Osteocyte (in vitro differentiated cells): ENCODE measurements around the gene NPL. TPM values are rescaled to one million over a fixed set of nuclear protein-coding genes. Genes with fewer than 3 reads are reported as not detected.

Experiments
- DNase-seq: peaks from one replicate; pipeline ENCODE4 v3.0.0; 2021; ENCODE audit warnings: mixed read lengths; ENCODE audit not compliant: unreplicated experiment; ENCODE audit errors: extremely low spot score
- H3K27ac Mint-ChIP-seq: one replicate; pipeline ENCODE4 v1.8.0; 2021; ENCODE audit warnings: mild to moderate bottlenecking, mixed read lengths; ENCODE audit not compliant: unreplicated experiment
- H3K27me3 Mint-ChIP-seq: one replicate; pipeline ENCODE4 v1.8.0; 2021; ENCODE audit warnings: mixed read lengths; ENCODE audit not compliant: unreplicated experiment
- H3K36me3 Mint-ChIP-seq: one replicate; pipeline ENCODE4 v1.8.0; 2021; ENCODE audit warnings: mixed read lengths; ENCODE audit not compliant: unreplicated experiment
- H3K4me1 Mint-ChIP-seq: one replicate; pipeline ENCODE4 v1.8.0; 2021; ENCODE audit warnings: mixed read lengths; ENCODE audit not compliant: unreplicated experiment
- H3K4me3 Mint-ChIP-seq: one replicate; pipeline ENCODE4 v1.8.0; 2021; ENCODE audit warnings: mild to moderate bottlenecking, moderate library complexity, mixed read lengths; ENCODE audit not compliant: unreplicated experiment
- H3K9me3 Mint-ChIP-seq: one replicate; pipeline ENCODE4 v1.8.0; 2021; ENCODE audit warnings: mixed read lengths; ENCODE audit not compliant: unreplicated experiment
- CTCF ChIP-seq: fragments of 200-600 bp; sonication (generic); IDR thresholded peaks from 2 replicates; pipeline ENCODE4 v1.5.0; 2021; ENCODE audit warnings: antibody characterized with exemption, mild to moderate bottlenecking, moderate library complexity
- total RNA-seq: library from RNA; stranded (reverse); gene quantifications from 2 replicates; pipeline ENCODE4 v1.2.1, GENCODE V29; 2021

The NPL gene
- total RNA-seq, 1 donor from 2014 or later: 4.2 TPM

- TF ChIP-seq CTCF: no peak
- no peak overlapping the region for H3K4me3 Mint-ChIP-seq
- H3K27me3 Mint-ChIP-seq: peaks cover 28% of the 10 kb centered on the region
- DNase-seq: no peak
- H3K9me3 Mint-ChIP-seq: no peaks in the 10 kb centered on the region
- H3K4me1 Mint-ChIP-seq: peaks cover 10% of the 10 kb centered on the region
- H3K36me3 Mint-ChIP-seq: no peaks in the 10 kb centered on the region
- H3K27ac Mint-ChIP-seq: no peak overlapping the region
Observed at GRCh38 chr1:182785181-182785580, 4.4 kb upstream of the NPL start.

GRCh38 chr1:182786223-182786994, 3.2 kb upstream of the NPL start:
- peak; percentile 88 for DNase-seq

GRCh38 chr1:182786995-182787324, 2.6 kb upstream of the NPL start:
- Mint-ChIP-seq H3K4me3 (no peak overlapping the region), H3K4me1 (peaks cover 11% of the 10 kb centered on the region), H3K27me3 (peaks cover 37% of the 10 kb centered on the region), H3K36me3 (no peaks in the 10 kb centered on the region), H3K27ac (no peak overlapping the region), H3K9me3 (no peaks in the 10 kb centered on the region)
- no peak for TF ChIP-seq CTCF
- DNase-seq: no peak

More at GRCh38 chr1:182786223-182786994, 3.2 kb upstream of the NPL start:
- Mint-ChIP-seq H3K27ac (no peak overlapping the region), H3K9me3 (no peaks in the 10 kb centered on the region), H3K36me3 (no peaks in the 10 kb centered on the region), H3K4me1 (peaks cover 11% of the 10 kb centered on the region), H3K27me3 (peaks cover 33% of the 10 kb centered on the region), H3K4me3 (no peak overlapping the region)
- peak; percentile 78 for TF ChIP-seq CTCF

- DNase-seq: no peak
- no peak overlapping the region for H3K4me3 Mint-ChIP-seq
- no peak overlapping the region for H3K27ac Mint-ChIP-seq
- peaks cover 29% of the 10 kb centered on the region for H3K27me3 Mint-ChIP-seq
- peaks cover 6% of the 10 kb centered on the region for H3K36me3 Mint-ChIP-seq
- no peak for TF ChIP-seq CTCF
- H3K4me1 Mint-ChIP-seq: peaks cover 11% of the 10 kb centered on the region
- H3K9me3 Mint-ChIP-seq: no peaks in the 10 kb centered on the region
Observed at GRCh38 chr1:182791281-182792179, 2.0 kb downstream of the NPL start.

- H3K4me1 Mint-ChIP-seq: peaks cover 9% of the 10 kb centered on the region
- H3K9me3 Mint-ChIP-seq: no peaks in the 10 kb centered on the region
- DNase-seq: no peak
- H3K4me3 Mint-ChIP-seq: no peak overlapping the region
- no peak overlapping the region for H3K27ac Mint-ChIP-seq
- peaks cover 9% of the 10 kb centered on the region for H3K27me3 Mint-ChIP-seq
- H3K36me3 Mint-ChIP-seq: peaks cover 6% of the 10 kb centered on the region
- no peak for TF ChIP-seq CTCF
Observed at GRCh38 chr1:182794091-182794490, 4.5 kb downstream of the NPL start.
